Measurements from ENCODE around the gene C3orf80.

- no peak for TF ChIP-seq CREB1 (IDR thresholded peaks at IDR 0.05; ENCODE audit: low read depth)
- TF ChIP-seq POLR2AphosphoS5 (IDR thresholded peaks at IDR 0.05; ENCODE audit: low read length), result no peak
- TF ChIP-seq RAD21 (IDR thresholded peaks at IDR 0.05; ENCODE audit: insufficient read depth, low read depth, low read length), result no peak
- no peak for TF ChIP-seq NFYA (IDR thresholded peaks at IDR 0.05; ENCODE audit: borderline replicate concordance, low read depth, low read length)
- no peak for TF ChIP-seq CTCF (IDR thresholded peaks at IDR 0.05 in 2 of 3, conservative IDR thresholded peaks at IDR 0.05 in 1 of 3; ENCODE audit: control insufficient read depth in 2 of 3, extremely low read depth in 1 of 3, insufficient read depth in 1 of 3, low read depth in 3 of 3, low read length in 3 of 3)
- no peak for TF ChIP-seq POLR2A (IDR thresholded peaks at IDR 0.05; ENCODE audit: low read depth, low read length)
- no peak for TF ChIP-seq REST (IDR thresholded peaks at IDR 0.05; ENCODE audit: low read depth, low read length)
- no peak for TF ChIP-seq KLF5 (IDR thresholded peaks at IDR 0.05; ENCODE audit: partially characterized antibody)
- TF ChIP-seq HDAC2 (IDR thresholded peaks at IDR 0.05), result no peak
Measured at GRCh38 chr3:160192310-160193029, 32.8 kb upstream of the C3orf80 start.

All from GM12878 (cell line).